Measurements from ENCODE around the gene CLBA1.

DNA sequence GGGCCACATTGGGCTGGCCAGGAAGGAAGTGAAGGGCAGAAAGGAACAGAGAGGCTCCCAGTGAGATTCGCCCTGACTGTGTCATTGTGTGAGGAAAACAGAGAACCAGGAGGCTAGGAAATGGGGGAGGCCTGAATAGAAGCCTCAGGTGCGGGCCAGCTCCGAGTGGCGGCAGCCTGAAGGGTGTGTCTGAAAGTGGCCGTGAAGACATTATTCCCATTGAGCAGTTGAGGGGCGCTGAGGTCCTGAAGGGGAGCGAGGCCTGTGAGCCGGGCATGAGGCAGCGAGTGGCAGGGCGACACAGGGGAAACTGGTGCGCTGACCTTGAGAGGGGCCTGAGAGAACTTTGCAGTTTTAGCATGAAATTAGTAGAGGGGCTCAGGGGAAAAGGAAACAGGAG lies 6.9 kb downstream of the CLBA1 start:
- TF ChIP-seq, protein P1, sequence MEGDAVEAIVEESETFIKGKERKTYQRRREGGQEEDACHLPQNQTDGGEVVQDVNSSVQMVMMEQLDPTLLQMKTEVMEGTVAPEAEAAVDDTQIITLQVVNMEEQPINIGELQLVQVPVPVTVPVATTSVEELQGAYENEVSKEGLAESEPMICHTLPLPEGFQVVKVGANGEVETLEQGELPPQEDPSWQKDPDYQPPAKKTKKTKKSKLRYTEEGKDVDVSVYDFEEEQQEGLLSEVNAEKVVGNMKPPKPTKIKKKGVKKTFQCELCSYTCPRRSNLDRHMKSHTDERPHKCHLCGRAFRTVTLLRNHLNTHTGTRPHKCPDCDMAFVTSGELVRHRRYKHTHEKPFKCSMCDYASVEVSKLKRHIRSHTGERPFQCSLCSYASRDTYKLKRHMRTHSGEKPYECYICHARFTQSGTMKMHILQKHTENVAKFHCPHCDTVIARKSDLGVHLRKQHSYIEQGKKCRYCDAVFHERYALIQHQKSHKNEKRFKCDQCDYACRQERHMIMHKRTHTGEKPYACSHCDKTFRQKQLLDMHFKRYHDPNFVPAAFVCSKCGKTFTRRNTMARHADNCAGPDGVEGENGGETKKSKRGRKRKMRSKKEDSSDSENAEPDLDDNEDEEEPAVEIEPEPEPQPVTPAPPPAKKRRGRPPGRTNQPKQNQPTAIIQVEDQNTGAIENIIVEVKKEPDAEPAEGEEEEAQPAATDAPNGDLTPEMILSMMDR (IDR thresholded peaks at IDR 0.05) = no peak
- TF ChIP-seq POLR2A (IDR thresholded peaks at IDR 0.05) = no peak

Measured in testis (tissue), 2 donors.